Measurements from ENCODE around the gene DPF3.

- no peak for TF ChIP-seq CTCF (IDR thresholded peaks at IDR 0.05)
- no peak for TF ChIP-seq POLR2A (IDR thresholded peaks at IDR 0.05)
These were observed 204.8 kb downstream of the DPF3 start for GRCh38 chr14:72688990-72689671.

Data from heart left ventricle (tissue), 13 donors.